GM18907 (cell line): ENCODE data around the gene ADRA2C.

Source experiments
- ATAC-seq: cut with Tn5 transposase; IDR thresholded peaks from one replicate; pipeline ENCODE4 v1.9.1; 2021; ENCODE audit warnings: mild to moderate bottlenecking, moderate library complexity; ENCODE audit not compliant: unreplicated experiment

The ADRA2C gene

DNA sequence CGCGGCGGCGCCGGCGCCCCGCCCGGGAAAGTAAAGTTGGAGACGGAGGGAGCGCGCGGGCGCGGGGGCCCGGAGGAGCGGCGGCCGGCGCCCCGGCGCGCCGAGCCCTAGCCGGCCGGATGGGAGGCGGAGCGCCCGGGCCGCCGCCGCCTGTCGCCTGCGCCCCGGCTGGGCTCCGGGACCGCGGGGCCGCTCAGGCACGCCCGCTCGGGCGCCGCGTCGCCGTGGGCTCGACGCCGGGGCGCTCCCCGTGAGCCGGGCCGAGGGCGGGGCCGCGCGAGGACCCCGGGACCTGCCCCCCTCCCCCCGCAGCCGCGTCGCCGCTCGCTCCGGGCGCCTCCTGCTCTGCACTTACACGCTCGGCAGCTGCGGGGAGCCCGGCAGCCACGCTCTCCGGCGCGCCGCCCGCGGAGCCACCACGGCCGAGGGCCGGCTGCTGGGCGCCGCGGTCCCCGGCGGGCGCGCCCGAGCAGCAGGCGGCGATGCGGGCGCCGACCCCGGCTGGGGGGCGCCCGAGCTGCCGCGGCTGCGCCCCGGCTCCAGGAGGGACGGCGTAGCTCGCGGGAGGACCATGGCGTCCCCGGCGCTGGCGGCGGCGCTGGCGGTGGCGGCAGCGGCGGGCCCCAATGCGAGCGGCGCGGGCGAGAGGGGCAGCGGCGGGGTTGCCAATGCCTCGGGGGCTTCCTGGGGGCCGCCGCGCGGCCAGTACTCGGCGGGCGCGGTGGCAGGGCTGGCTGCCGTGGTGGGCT, at the start of gene ADRA2C:
Gene ADRA2C (plus strand): TSS at position 350 of the 749 bp plus-strand sequence. CDS start 222 bp downstream, at position 572.
- no peak for ATAC-seq

DNA sequence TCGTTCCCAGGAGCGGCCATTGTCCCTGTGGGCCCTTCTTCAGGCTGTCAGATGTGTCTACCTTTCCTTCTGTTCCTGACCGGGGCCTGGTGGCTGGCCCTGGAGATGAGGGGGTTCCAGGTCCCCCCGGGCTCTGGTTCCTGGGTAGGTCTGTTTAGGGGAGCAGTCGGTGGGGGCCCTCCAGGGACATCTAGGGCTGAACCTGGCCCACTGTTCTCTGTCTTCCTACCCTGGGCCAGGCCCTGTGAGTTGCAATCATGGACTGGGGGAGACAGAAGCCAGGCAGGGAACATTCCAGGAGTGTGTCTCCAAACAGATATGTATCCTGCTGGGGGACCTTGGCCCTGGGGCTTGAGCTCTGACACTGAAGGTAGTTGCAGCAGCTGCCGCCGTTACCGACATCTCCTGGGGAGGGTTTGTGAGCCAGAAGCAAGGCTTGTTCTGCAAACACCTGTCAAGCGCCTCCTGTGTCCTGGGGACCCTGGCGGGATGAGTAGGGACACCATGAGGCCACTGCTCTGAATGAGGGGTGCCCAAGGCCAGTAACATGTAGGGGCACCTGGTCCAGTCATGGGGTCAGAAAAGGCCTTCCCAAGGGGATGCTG, 49.5 kb upstream of the ADRA2C start:
- no peak for ATAC-seq

DNA sequence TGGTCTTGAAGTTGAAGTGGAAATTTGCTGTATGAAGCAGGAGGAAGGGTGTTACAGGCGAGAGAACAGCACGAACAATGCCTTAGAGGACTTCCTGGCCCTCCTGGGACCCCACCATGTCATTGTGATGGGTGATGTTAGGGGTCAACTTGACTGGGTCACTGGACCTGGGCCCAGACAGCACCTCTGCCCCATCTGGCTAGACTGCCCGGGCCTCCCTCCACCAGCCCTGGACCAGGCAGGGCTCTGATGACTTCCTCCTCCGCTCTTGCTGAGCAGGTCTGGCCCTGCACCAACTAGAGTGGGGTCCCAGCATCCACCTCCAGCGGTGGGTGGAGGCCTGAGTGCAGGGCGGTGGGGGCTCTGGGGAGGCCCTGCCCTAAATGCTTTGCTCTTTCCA, 48.9 kb upstream of the ADRA2C start:
- ATAC-seq = no peak

DNA sequence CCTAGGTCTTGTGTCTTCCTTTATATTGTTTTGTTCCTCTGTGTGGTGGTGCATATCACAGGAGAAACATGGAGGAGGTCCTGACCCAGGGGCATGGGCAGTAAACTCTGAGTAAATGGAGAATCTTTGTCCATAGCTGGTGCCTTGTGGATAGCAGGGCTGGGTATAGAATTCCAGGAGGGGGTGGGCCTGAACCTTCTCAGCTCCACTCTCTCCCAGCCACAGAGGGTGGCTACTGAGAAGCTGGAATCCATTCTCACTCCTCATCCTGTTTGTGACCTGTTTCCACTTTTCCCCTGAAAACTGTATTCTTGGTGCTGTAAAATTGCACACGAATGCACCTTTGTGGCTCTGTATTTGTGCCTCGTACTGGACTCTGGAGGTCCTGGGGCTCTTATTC, 47.7 kb upstream of the ADRA2C start:
- no peak for ATAC-seq

DNA sequence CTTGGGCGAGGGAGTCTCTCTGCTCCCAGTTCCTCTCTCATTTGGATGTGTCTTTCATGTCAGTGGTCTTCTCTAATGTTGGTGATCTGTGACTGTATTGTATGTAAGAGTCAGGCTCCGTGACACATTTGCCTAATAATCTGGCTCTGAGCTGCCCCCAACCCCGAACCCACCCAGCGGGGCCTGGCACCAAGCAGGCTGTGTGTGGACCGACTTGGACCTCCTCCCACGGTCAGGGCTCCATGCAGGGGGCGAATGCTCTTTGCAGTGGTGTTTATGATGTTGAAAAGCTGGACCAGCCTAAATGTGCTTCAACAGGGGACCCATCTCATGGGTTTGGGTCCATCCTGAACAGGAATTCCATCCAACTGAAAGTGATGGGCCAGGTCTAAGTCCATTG, 47.0 kb upstream of the ADRA2C start:
- no peak for ATAC-seq

DNA sequence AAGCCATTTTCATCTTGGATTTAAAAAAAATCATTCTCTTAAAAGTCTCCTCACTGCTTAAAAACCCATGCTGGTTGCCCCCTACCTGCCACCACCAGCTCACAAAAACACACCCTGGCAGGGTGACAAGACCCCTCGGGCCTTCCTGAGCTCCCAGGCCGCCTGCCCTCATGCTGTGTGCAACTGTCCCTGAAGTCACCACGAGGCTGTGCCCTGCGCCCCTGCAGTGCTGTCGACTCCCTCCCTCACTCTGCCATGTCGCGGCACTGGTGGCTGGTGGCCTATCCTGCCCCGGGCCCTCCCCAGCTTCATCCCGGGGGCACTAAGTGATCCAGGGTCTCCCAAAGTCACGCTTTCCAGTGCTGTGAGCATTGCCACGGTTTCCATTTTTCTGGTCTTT, 46.3 kb upstream of the ADRA2C start:
- no peak for ATAC-seq

DNA sequence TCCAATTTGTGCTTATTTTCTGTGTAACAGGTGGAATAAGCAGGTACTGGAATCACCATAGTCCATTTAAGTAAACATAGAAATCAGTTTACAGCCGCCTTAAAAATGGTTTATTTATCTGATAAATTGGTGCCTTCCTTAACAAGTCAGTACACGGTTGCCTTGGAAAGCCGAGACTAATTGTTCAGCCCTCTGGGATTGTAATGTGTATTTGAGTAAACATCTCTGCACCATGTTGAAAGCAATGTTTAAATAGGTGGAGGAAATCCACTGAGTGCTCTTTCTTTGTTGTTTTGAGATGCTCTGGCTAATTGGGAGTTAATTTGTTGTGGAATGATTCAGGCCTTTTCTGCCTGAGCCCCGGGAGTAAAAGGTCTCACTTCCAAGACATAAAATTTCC, 45.7 kb upstream of the ADRA2C start:
- no peak for ATAC-seq

DNA sequence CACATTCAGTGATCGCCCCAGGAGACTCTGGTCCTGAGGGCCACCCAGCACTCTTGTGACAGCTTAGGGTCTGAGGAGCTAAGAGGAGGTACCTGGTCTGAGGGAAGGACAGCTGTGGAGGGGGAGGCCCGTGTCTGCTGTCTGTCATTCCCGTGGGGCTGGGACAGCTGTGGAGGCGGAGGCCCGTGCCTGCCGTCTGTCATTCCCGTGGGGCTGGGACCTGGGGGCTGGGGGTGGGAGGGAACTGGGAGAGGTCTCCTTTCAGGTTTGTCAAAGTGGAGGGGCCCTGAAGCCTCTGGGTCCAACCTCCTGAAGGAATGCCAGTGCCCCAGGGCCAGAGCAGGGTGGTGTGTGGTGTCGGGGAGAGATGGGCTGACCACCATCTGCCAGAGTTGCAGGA, 45.0 kb upstream of the ADRA2C start:
- ATAC-seq = no peak

DNA sequence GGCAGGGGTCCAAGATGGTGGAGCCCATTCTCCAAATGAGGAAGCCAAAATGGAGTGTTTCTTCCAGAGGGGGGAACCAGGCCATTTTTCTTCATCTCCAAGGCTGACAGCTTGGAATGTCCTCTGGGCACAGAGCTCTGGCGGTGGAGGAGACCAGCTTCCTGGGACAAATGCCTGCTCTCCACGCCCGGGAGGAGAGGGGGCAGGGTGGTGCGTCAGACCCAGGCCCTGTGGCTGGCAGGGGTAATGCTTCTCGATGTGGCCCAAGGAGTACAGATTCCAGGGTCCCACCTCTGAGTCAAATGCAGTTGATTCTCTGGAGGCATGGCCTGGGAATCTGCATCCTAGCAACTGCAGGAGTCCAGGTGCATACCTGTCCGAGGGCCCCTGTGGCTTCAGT, 44.6 kb upstream of the ADRA2C start:
- no peak for ATAC-seq

DNA sequence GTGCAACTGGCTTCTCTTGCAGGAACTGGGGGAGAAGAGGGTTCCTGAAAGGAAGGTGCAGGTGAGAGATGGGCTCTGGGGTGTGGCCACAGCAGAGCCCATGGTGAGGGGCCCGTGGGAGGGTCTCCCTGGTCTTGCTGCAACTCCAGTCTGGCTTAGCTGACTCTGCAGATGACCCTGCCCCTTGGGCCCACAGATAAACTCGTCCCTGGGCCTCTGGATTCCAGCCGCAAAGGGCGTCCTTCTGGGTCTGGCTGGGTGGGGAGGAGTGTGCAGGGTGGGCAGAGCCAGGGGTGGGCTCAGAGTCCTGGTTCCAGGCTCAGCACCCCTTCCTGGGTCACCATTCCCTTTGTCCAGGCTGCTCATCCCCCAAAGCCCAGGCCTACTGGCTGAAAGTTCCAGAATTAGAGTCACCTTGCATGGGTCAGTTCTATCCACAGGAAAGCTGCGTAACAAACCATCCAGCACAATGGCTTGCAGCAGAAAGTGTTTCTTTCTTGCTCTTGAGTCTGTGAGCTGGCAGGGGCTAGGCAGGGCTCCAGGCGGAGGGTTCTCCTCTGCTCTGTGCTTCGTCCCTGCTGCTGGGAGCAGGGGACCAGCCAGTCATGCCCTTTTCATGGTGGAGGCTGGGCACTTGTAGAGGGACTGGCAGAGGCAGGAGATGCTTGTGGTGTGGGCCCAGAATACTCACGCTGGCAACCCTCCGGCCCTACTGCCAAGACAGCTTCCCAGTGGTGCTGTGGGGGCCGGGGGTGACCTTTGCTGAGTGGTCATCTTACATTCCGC, 43.5 kb upstream of the ADRA2C start:
- ATAC-seq = no peak

DNA sequence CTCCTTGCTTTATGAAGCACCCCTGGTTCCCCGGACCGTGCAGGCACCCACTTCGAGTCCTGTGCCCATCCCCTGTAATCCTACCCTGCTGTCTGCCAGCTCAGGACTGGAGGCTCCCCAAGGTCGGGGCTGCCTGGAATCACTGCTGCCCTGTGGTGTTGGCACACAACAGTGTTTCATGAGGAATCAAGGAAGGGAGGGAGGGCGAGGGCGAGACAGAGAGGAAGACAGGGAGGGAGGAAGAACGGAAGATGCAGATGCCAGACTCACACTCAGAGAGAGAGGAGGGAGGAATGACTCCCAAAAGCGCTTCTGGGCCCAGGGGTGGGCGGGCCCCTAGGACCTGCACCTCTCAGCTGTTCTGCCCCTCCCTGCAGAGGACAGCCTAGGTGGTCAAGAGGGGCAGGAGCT, 42.9 kb upstream of the ADRA2C start:
- ATAC-seq = no peak

DNA sequence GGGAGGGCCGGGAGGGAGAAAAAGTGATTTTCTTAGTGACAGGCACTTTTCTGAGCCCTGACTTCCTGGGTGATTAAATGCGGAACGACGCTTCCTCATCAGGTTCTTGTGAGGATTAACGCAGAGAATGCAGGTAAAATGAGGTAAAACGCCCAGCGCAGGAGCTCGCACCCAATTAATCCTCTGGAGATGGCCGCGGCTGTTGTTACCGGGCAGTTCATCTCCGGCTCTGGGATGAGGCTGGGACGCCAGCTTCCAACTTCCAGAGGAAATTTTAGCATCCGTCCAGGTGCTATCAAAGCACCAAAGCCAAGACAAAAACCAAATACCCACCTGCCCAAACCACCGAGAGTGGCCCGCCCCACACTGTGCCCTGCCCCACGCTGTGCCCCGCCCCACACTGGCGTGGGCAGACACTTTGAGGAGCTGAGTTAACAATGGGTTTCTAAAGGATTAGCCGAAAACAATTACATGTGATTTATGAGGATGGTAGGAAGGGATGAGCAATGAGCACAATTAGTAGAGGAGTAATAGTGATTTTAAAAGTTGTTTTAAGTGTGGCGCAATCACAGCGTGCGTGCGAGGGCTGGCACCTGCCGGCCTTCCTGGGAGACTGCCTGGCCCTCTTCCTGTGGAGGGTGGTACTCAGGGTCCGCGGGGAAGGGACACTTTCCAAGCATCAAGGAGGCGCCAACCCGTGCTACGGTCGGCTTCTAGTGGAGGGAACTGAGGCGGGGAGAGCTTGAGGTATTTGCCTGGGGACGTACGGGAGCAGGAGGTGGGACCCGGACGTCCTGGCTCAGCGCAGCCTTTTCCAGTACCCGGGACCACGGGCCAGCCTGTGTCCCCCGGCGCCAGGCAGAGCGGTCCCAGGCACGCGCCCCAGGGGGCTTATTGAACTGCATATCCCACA, 41.6 kb upstream of the ADRA2C start:
- ATAC-seq = no peak

DNA sequence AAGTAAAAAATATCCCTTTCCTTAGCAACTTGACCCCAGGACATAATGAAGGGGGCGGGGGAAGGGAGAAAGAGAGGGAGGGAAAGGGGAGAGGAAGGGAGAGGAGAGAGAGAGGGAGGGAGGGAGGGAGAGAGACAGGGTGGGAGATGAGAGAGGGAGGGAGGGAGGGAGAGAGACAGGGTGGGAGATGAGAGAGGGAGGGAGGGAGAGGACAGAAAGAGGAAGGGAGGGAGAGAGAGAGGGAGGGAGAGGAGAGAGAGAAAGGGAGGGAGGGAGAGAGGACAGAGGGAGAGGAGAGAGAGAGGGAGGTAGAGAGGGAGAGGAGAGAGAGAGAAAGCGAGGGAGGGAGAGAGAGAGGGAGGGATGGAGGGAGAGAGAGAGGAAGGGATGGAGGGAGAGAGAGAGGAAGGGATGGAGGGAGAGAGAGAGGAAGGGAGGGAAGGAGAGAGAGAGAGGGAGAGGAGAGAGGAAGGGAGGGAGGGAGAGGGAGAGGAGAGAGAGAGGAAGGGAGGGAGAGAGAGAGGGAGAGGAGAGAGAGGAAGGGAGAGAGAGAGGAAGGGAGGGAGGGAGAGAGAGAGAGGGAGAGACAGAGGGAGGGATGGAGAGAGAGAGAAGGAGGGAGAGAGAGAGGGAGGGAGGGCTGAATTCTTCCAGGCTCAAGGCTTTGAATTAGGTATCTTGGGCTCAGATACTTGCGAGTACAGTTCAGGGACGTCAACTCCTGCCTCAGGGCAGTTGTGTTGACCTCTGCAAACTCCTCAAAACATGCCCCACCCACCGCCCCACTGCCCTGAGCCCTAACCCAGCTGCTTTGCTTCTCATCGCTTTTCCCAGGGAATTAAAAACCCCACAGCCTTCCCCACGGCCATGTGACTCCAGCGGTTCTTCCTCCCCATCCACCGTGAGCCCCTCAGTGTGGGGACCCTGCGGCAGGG, 40.0 kb upstream of the ADRA2C start:
- no peak for ATAC-seq

DNA sequence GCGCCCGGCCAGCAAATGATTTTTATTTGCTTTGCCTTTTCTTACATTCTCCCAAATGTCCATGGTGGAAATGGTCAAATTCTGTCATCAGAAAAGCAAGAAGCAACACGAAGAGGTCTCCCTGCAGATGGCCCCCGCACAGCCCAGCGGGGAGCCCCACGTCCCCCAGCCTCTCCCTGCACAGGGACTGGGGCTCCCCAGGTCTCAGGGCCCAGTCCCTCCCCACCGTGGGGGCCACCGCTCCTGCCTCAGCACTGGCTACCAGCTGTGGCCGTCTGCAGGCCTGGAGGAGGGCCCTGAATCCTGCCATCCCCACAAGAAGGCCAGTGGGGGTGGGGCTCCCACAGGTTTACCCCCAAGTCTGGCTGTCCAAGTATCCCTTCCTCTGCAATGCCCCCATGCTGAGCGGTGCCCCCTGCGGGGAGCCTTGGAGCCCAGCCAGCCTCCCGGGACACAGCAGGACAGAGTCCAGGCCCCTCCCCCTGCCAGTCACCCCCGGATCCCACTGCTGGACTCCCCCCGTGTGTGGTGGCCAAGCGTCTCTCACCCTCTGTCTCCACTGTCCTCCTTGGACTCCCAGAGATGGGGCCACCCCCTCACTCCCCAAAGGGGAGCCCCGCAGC, 38.2 kb upstream of the ADRA2C start:
- ATAC-seq = no peak

DNA sequence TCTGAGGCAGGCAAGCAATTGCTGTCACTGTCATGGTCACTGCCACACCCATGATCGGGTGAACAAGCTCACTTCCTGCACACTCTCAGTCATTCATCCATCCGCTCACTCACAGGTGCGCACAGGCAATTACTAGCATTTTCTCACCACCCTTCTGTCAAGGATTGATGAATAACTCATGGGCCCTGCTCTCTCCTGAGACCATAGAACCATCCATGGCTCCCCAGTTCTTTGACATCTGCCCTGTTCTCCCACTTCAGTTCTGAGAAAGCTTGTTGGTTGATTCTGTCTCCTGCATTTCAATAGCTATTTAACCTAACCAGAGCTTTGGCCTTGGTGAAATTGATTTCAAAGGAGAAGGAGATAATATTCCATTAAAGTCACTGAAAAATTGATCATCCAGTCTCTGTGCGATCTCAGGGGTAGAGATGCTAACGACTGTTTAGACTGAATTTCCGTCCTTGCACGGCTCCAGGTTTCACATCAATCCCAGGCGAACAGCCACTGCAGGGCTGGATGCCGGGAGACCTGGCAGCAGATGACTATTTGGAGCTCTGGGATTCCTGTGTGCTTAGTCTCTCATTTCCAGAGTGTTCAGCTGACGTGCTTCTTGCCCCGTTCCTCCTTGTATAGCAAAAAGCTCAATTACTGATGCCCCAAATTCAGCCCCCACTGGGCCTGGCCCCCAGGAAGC, 36.9 kb upstream of the ADRA2C start:
- no peak for ATAC-seq

DNA sequence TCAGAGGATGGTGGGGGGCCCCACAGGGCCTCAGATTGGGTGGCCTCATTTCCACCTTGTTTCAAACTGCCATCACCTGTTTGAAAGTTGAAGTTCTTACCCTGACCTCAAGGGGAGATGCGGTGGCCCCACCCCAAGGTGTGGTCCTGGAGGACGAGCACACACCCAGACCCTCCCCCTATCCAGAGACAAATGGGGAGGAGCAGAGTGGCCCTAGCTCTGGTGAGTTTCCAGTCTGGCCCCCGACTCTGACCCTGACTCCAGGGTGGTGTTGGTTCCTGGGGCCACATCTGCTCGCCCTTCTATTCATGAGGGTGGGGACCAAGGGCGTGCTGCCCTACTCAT, 36.3 kb upstream of the ADRA2C start:
- no peak for ATAC-seq

DNA sequence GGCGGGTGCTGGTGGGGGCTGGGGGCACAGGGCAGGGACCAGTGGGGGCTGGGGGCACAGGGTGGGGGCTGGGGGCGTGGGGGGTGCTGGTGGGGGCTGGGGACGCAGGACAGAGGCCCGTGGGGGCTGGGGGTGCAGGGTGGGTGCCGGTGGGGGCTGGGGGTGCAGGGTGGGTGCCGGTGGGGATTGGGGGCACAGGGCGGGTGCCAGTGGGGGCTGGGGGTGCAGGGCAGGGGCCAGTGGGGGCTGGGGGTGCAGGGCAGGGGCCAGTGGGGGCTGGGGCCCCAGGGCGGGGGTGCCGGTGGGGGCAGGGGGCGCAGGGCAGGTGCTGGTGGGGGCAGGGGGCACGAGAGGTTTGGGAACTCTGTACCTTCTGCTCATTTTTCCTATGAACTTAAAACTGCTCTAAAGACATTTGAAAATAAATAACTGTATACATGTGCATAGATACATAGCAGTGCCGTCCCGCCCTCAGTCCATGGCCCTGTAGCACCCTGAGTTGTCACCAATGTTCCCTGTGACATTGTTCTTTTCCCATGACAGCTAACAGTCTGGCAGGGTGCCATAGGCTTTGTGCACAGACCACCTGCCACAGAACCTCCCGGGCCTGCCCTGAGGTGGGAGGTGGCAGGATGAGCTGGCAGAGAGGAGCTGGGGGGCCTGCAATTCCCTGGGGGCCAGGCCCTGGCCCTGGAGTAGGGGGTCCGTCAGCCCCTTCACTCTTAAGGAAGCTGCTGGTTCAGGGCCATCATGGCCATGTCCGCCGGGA, 35.6 kb upstream of the ADRA2C start:
- ATAC-seq = no peak
